Measurements from ENCODE around the gene C11orf68. TPM values are rescaled to one million over a fixed set of nuclear protein-coding genes. Genes with fewer than 3 reads are reported as not detected.
"Not testable (repeated sequence)": the region's sequence is repeated elsewhere in the genome, so short reads cannot be mapped to it uniquely, and the experiment has no call there.

Gene C11orf68
- polyA plus RNA-seq, 10 donors = 27.2 to 39.2 (median 32.0) TPM

- DNase-seq = no peak
These were observed 24.7 kb downstream of the C11orf68 start for GRCh38 chr11:65894034-65894591.

DNA sequence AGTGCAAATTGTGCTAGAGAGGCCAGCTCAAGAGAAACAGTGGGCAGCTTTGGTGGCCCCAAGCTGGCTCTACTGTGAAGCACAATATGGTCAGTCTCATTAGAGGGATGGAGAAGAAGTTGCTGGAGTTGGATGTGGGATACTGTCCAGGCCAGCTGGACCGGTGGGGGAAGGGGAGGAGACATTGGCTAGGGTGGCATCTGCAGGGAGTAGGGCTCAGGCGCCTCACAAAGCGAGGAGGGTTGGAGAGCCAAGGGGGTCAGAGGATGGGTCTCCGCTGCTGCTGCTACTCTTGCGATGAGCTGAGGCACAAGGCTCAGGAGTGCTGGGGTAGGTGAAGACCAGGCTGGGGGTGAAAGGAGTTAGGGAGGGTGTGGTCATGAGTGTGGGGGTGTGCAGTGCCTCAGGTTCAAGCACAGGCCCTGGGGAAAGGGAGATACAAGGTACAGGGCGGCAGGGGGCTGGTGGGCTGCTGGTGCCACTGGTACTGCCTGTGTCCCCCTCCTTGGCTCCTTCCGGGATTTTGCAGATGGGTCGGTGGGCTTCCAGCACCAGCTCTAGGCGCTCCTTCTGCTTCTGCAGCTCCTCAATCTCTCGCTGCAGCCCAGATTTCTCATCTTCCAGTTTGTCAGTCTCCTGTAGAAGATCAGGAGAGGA lies 26.1 kb downstream of the C11orf68 start:
- DNase-seq = no peak

GRCh38 chr11:65892137-65892540 lies 26.7 kb downstream of the C11orf68 start:
- not testable (repeated sequence) for DNase-seq

GRCh38 chr11:65891219-65892136 lies 27.4 kb downstream of the C11orf68 start:
- DNase-seq = peak in 1 of 3 donors; percentile 50

DNA sequence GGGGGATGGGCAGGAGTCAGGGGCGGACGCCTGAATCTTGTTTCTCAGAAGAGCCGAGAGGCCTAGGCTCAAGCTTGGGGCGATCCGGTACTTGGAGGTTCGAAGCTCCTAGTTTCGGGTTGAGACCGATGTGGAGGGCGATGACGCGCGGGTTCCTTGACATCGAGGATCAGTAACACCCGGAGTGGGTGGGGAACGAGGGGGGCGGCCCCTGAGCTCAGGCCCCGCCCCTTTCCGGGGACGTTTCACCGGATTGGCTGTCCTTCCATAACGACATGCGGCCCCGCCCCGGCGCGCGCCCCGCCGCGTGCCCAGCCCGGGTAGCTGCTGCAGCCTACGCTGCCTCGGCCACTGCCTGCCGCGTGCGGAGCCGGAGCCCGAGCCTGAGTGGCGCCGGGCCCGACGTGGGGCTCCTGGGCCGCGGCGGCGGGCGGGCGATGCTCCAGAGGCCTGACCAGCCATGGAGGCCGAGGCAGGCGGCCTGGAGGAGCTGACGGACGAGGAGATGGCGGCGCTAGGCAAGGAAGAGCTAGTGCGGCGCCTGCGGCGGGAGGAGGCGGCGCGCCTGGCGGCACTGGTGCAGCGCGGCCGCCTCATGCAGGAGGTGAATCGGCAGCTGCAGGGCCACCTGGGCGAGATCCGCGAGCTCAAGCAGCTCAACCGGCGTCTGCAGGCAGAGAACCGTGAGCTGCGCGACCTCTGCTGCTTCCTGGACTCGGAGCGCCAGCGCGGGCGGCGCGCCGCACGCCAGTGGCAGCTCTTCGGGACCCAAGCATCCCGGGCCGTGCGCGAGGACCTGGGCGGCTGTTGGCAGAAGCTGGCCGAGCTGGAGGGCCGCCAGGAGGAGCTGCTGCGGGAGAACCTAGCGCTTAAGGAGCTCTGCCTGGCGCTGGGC lies 28.3 kb downstream of the C11orf68 start, which contains the start of gene CCDC85B:
Gene CCDC85B (plus strand): TSS at position 350 of the 895 bp plus-strand sequence. CDS start 111 bp downstream, at position 461.
- peak; percentile 97 to 99 (median 97) for DNase-seq

DNA sequence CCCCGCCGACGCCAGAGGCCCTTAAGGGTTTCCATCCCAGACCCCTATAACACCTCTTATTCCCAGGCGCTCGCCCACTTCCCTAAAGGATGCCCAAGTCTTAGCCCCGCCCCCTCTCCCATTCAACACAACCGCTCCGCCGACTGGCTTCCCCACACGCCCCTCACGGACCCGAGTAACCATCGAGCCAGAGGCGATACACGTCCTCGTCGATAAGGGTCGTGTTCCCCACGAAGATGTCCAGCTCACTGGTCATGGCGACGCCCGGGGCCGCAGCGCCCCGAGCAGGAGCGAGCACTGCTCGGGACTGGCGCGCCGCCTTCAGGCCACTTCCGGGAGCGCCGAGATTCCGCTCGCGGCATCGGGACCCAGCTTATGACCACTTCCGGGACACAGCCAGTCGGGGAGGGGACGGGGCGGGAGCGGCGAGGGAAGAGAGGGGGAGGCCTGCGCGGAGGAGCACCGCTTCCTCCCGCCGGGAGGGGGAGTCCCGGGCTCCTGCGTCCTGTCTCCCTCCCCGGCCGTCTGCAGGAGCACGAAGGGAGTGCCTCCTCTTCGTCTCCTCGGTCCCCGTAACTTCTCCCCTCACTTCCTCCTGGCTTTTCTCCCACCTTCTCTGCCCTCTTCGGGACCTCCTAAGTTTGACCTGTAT lies 30.6 kb downstream of the C11orf68 start, which contains the start of gene FIBP:
Gene FIBP (minus strand): TSS at position 309 of the 652 bp plus-strand sequence. CDS start 53 bp downstream, at position 256.
- peak; percentile 97 to 99 (median 98) for DNase-seq

DNA sequence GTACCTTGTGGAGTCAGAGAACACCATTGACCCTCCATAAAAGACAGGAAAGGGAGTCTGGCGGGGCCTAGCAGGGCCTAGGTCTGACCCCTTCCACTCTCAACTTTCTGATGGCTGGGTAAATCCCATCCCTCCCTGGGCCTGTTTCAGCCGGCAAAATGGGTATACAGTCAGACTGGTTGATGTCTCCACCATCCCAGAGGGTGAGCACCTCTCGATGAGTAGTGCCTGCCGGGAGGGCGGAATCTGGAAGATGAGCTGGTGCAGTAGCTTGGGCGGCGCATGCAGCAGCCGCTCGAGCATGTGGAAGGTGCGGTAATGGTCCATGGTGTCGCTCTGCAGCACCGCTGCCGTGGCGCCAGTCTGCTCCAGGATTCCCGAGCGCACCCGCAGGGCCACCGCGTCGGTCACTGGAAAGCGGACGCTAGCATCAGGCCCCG lies 31.1 kb downstream of the C11orf68 start:
- DNase-seq = no peak

DNA sequence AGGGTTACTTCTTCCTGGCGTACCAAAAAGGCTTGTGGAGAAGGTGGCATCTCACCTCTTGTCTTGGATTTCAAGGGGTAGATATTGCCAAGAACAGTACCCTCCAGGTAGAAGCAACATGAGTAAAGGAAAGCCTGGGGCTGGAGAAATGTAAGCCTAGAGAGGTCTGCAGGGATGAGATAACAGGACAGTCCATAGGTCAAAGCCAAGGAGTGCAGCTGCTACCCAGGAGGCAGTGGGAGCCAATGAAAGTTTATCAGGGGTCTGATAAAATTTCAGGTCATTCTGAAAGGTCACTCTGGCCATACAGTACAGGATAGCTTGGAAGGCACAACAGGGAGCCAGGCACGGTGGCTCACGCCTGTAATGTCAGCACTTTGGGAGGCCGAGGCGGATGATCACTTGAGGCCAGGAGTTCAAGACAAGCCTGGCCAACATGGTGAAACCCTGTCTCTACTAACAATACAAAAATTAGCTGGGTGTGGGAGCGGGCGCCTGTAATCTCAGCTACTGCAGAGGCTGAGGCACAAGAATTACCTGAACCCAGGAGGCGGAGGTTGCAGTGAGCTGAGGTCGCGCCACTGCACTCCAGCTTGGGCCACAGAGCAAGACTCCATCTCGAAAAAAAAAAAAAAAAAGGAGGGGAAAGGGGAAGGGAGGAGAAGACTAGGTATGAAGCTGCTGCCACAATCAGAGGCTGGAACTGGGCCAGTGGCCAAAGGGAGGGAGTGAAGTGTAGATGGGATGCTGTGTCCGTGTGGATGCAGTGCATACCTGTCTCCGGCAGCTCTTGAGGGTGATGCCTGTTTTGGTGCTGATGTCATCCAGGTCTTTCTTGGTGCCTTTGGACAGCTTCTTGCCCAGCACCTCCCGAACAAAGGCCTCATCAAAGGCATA lies 31.8 kb downstream of the C11orf68 start:
- DNase-seq = no peak

DNA sequence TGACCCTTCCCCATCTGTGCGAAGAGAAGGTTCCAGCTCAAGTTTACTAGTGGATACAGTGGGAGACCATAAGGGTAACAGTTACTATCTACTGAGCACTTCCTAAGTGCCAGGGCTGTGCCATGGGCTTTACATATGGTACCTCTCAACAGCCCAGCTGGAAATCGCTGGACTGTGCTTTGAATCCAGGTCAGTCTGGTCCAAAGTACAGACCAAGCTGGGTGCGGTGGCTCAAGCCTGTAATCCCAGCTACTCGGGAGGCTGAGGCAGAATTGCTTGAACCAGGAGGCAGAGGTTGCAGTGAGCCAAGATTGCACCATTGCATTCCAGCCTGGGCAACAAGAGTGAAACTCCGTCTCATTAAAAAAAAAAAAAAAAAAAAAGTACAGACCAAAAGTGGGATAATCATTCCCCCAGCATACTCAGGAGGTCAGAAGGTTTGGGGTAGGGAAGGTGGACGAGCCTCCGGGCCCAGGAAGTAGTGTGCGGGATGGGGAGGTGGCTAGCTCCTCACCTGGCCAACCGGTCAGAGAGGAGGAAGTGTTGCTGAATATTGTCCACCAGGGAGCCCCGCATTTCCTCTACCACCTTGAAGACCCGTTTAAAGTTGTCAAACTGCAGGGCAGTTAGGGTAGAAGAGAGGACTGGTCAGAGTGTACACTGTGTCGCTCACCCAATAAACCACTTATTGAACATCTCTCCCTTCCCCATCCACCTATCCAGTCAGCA lies 32.9 kb downstream of the C11orf68 start:
- DNase-seq = no peak

DNA sequence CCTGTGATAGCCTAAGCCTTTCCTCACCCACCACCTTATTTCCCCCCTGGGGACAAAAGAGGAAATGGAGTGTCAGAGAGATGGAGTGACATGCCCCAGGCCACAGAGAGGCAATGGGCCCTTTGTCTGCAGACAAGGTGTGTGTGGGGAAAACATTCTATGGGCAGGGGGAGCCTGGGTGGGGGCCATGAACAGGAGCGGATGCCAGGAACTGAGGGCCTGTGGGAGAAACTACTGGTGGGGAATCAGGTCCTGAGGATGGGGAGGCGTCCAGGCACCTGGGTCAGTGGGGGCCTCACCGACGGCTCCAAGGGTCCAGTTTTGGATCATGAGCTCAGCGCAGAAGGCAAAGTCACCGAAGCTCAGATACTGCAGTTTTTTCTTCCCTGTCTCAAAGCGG lies 33.6 kb downstream of the C11orf68 start:
- DNase-seq = no peak

- DNase-seq = peak in 2 of 3 donors; percentile 74 to 81
These were observed 34.2 kb downstream of the C11orf68 start for GRCh38 chr11:65884716-65885092.

- no peak for DNase-seq
These were observed 34.8 kb downstream of the C11orf68 start for GRCh38 chr11:65883786-65884715.

DNA sequence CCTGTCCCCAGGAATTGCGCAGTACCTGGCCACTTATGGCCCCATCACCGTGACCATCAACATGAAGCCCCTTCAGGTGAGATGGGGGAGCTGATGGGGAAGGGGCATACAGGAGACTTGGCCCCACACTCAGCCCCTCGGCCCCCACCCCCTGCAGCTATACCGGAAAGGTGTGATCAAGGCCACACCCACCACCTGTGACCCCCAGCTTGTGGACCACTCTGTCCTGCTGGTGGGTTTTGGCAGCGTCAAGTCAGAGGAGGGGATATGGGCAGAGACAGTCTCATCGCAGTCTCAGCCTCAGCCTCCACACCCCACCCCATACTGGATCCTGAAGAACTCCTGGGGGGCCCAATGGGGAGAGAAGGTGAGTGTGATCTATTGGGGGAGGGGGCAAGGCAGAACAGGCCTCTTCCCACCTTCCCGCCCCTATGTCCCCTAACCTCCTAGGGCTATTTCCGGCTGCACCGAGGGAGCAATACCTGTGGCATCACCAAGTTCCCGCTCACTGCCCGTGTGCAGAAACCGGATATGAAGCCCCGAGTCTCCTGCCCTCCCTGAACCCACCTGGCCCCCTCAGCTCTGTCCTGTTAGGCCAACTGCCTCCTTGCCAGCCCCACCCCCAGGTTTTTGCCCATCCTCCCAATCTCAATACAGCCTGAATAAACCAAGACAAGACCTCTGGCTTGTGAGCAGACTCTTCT lies 35.7 kb downstream of the C11orf68 start:
- no peak for DNase-seq

DNA sequence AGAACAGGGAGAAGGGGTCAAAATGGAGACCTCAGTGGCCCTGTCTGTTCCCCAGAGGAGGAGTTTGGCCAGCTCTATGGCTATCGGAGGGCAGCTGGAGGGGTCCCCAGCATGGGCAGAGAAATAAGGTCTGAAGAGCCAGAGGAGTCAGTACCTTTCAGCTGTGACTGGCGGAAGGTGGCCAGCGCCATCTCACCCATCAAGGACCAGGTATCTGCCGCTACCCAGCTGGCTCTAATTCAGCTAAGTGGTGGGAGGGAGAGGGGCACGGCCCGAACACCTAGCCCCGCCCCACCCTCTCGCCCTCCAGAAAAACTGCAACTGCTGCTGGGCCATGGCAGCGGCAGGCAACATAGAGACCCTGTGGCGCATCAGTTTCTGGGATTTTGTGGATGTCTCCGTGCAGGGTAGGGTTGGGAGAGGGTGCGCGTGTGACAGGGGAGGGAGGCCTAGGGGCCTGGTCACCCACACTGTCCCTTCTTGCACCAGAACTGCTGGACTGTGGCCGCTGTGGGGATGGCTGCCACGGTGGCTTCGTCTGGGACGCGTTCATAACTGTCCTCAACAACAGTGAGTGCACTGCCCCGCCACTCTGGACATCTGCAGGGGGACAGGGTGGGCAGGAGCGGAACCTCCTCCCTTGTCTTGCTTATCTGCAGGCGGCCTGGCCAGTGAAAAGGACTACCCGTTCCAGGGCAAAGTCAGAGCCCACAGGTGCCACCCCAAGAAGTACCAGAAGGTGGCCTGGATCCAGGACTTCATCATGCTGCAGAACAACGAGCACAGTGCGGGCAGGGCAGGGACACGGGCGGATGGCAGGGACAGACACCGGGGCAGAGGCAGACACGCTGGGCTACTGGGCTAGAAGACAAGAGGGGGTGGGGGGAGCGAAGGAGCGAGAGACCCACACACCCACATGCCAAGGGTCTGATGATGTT lies 36.5 kb downstream of the C11orf68 start:
- DNase-seq = no peak

- DNase-seq = no peak
These were observed 37.9 kb downstream of the C11orf68 start for GRCh38 chr11:65880844-65881421.
